ENCODE measurements around the gene GID4.

GRCh38 chr17:18107971-18108370 is 68.8 kb downstream of the GID4 start:
- TF ChIP-seq CTCF (IDR thresholded peaks at IDR 0.05; ENCODE audit: low read depth, low read length, missing input control) (no peak), FOXA1 (IDR thresholded peaks at IDR 0.05) (no peak), SP1 (IDR thresholded peaks at IDR 0.05) (no peak), GABPA (IDR thresholded peaks at IDR 0.05 in 1 of 2, conservative IDR thresholded peaks at IDR 0.05 in 1 of 2) (no peak), REST (IDR thresholded peaks at IDR 0.05) (no peak), JUND (IDR thresholded peaks at IDR 0.05) (no peak)
